HEK293 (cell line): ENCODE results near the gene INSM1.

Experiments used
- BCL11A ChIP-seq: fragments of 450-650 bp; formaldehyde crosslinking; IDR thresholded peaks from 2 replicates; pipeline ENCODE4 v1.5.1; 2016; ENCODE audit warnings: low read depth, missing biosample characterization, missing genetic modification characterization
- ZBTB8A ChIP-seq: fragments of 450-650 bp; formaldehyde crosslinking; IDR thresholded peaks from 2 replicates; pipeline ENCODE4 v1.5.1; 2016; ENCODE audit warnings: missing biosample characterization, missing genetic modification characterization

- no peak for TF ChIP-seq BCL11A (tag by site-specific recombination)
- TF ChIP-seq ZBTB8A (tag by site-specific recombination): no peak
These were observed 36.1 kb upstream of the INSM1 start for GRCh38 chr20:20331817-20332216.
